Measurements from ENCODE around the gene KAT2A. TPM values are rescaled to one million over a fixed set of nuclear protein-coding genes. Genes with fewer than 3 reads are reported as not detected.

KAT2A gene
- total and polyA plus RNA-seq, 9 of the 15 experiments (the other 6 are each of a cell fraction or from before 2014, with no cell fraction given) = 1.5 to 80.4 (median 31.9) TPM

DNA sequence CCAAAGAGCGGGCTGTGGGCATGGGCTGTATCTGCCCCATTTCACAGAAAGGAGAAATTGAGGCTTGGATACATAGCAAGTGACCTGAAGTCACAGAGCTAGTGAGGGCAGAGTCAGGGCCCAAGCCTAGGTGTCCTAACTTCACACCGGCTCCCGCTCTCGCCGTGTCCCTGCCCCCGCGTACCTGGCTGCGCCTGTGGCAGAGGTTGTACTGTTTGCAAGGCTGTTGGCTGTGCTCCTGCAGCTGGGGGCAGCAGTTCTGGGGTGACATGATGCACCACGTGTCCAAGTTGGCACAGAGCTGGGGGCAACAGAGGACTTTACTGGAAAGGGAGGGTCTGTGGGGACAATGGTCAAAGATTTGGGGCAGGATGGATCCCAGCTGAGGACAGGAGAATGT, 12.1 kb downstream of the KAT2A start:
- DNase-seq (ENCODE audit: extremely low read depth in 1 of 4, low spot score in 3 of 4) (no peak), FAIRE-seq (no peak), ATAC-seq (no peak)
- Histone ChIP-seq H3K4me2 (ENCODE audit: insufficient read depth, low read length) (no peak overlapping the region), H3K9me3 (replicated peaks; ENCODE audit: control insufficient read depth, insufficient read depth, low read depth, low read length) (no peaks in the 10 kb centered on the region), H4K20me1 (replicated peaks; ENCODE audit: control insufficient read depth, insufficient read depth, low read length) (no peaks in the 10 kb centered on the region), H3K9ac (ENCODE audit: insufficient read depth in 1 of 2, low read depth in 2 of 2, low read length in 2 of 2) (no peak overlapping the region; a peak in 2 of 4 replicates), H3K79me2 (ENCODE audit: control insufficient read depth, insufficient read depth, low read length) (no peaks in the 10 kb centered on the region), H3K4me3 (no peak overlapping the region), H2AFZ (ENCODE audit: low read depth, low read length) (no peak overlapping the region; the same call in 1 of the 2 replicates), H3K4me1 (replicated peaks in 1 of 2; ENCODE audit: control insufficient read depth in 2 of 2, insufficient read depth in 2 of 2, low read length in 2 of 2) (peaks cover 15 to 65% of the 10 kb centered on the region in 2 experiments; a peak in 4 of 5 replicates), H3K9me1 (ENCODE audit: control insufficient read depth, insufficient read depth, low read length) (no peaks in the 10 kb centered on the region), H3K36me3 (ENCODE audit: control insufficient read depth, insufficient read depth, low read length) (peaks cover 12% of the 10 kb centered on the region; the same call in 1 of the 3 replicates), H3K27ac (ENCODE audit: extremely low read depth, low read depth, low read length) (no peak overlapping the region), H3K27me3 (ENCODE audit: control insufficient read depth in 2 of 2, insufficient read depth in 2 of 2, low read length in 2 of 2) (no peaks in the 10 kb centered on the region)
- 86% methylated on average over 9 of the region's 9 CpGs for WGBS (ENCODE audit: insufficient coverage, low coverage, missing lambda C conversion rate)
- in situ Hi-C loops (cut with MboI) = loop anchor here (25.0 kb wide), 1 partner anchor 372 kb away; the partner anchor contains the start of gene HAP1
- ChIA-PET CTCF (ENCODE audit: low intra/inter-chr PET ratio) (no interaction called here), POLR2A (interaction anchor here (0.6 to 0.8 kb wide), 2 partner anchors 20 to 143 kb away, joined by 3 read pairs; no protein-coding TSS in a partner anchor)
- intact Hi-C loops (cut with micrococcal nuclease) = no loop called here
- BruUV-seq (replicated peaks) = no TSS peak
- TF ChIP-seq ZNF586 (CRISPR knock-in tag; conservative IDR thresholded peaks at IDR 0.05) = no peak
- TF ChIP-seq, protein P1, sequence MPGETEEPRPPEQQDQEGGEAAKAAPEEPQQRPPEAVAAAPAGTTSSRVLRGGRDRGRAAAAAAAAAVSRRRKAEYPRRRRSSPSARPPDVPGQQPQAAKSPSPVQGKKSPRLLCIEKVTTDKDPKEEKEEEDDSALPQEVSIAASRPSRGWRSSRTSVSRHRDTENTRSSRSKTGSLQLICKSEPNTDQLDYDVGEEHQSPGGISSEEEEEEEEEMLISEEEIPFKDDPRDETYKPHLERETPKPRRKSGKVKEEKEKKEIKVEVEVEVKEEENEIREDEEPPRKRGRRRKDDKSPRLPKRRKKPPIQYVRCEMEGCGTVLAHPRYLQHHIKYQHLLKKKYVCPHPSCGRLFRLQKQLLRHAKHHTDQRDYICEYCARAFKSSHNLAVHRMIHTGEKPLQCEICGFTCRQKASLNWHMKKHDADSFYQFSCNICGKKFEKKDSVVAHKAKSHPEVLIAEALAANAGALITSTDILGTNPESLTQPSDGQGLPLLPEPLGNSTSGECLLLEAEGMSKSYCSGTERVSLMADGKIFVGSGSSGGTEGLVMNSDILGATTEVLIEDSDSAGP (CRISPR knock-in tag; IDR thresholded peaks at IDR 0.05) = no peak
- no peak for TF ChIP-seq ZNF79 (CRISPR knock-in tag; IDR thresholded peaks at IDR 0.05; ENCODE audit: low read depth)
- TF ChIP-seq SNIP1 (IDR thresholded peaks at IDR 0.05; ENCODE audit: low read depth) = no peak
- no peak for TF ChIP-seq EHMT2 (IDR thresholded peaks at IDR 0.05)
- no peak for TF ChIP-seq KLF16 (IDR thresholded peaks at IDR 0.05)
- TF ChIP-seq SMARCC2 (IDR thresholded peaks at IDR 0.05; ENCODE audit: low read depth) = no peak
